ENCODE measurements around the gene ABTB2. TPM values are rescaled to one million over a fixed set of nuclear protein-coding genes. Genes with fewer than 3 reads are reported as not detected.
A peak's percentile ranks its signal among the peaks of the same experiment; 100 is the strongest.

Gene ABTB2
- total RNA-seq, 1 donor, result 5.1 TPM

GRCh38 chr11:34379079-34379478, 21.3 kb upstream of the ABTB2 start:
- peak; percentile 81 for DNase-seq (ENCODE audit: insufficient read length, low spot score, missing footprints)
- H2AFZ ChIP-seq (ENCODE audit: low read length), result no peak overlapping the region
- H3K27ac ChIP-seq (ENCODE audit: low read depth, low read length), result peak overlapping the region; percentile 55

GRCh38 chr11:34373727-34374126, 15.9 kb upstream of the ABTB2 start:
- H3K79me2 ChIP-seq (ENCODE audit: insufficient read depth, low read length), result no peaks in the 10 kb centered on the region
- no peak overlapping the region for H3K4me2 ChIP-seq (ENCODE audit: insufficient read depth, low read length)
- no peaks in the 10 kb centered on the region for H3K27me3 ChIP-seq (ENCODE audit: insufficient read depth, low read length)
- no peak overlapping the region for H3K27ac ChIP-seq (ENCODE audit: low read depth, low read length)
- no peak overlapping the region for H2AFZ ChIP-seq (ENCODE audit: low read length)
- no peaks in the 10 kb centered on the region for H4K20me1 ChIP-seq (ENCODE audit: insufficient read depth, low read length)
- no peak overlapping the region for H3K4me3 ChIP-seq (ENCODE audit: insufficient read depth, low read length)
- peaks cover 17% of the 10 kb centered on the region for H3K4me1 ChIP-seq (ENCODE audit: insufficient read depth, low read length)
- TF ChIP-seq, protein P1, sequence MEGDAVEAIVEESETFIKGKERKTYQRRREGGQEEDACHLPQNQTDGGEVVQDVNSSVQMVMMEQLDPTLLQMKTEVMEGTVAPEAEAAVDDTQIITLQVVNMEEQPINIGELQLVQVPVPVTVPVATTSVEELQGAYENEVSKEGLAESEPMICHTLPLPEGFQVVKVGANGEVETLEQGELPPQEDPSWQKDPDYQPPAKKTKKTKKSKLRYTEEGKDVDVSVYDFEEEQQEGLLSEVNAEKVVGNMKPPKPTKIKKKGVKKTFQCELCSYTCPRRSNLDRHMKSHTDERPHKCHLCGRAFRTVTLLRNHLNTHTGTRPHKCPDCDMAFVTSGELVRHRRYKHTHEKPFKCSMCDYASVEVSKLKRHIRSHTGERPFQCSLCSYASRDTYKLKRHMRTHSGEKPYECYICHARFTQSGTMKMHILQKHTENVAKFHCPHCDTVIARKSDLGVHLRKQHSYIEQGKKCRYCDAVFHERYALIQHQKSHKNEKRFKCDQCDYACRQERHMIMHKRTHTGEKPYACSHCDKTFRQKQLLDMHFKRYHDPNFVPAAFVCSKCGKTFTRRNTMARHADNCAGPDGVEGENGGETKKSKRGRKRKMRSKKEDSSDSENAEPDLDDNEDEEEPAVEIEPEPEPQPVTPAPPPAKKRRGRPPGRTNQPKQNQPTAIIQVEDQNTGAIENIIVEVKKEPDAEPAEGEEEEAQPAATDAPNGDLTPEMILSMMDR (IDR thresholded peaks at IDR 0.05; ENCODE audit: extremely low read depth, low read depth, low read length), result no peak
- no peaks in the 10 kb centered on the region for H3K36me3 ChIP-seq (ENCODE audit: insufficient read depth, low read length)
- no peak for DNase-seq (ENCODE audit: insufficient read length, low spot score, missing footprints)
- H3K9me3 ChIP-seq (ENCODE audit: low read depth, low read length), result peaks cover 9% of the 10 kb centered on the region

More at GRCh38 chr11:34379079-34379478, 21.3 kb upstream of the ABTB2 start:
- peak overlapping the region; percentile 25 for H3K4me2 ChIP-seq (ENCODE audit: insufficient read depth, low read length)
- H3K4me3 ChIP-seq (ENCODE audit: insufficient read depth, low read length), result no peak overlapping the region
- peaks cover 27% of the 10 kb centered on the region for H3K4me1 ChIP-seq (ENCODE audit: insufficient read depth, low read length)
- H3K9me3 ChIP-seq (ENCODE audit: low read depth, low read length), result peaks cover 9% of the 10 kb centered on the region
- TF ChIP-seq, protein P1 (IDR thresholded peaks at IDR 0.05; ENCODE audit: extremely low read depth, low read depth, low read length), result no peak
- H3K79me2 ChIP-seq (ENCODE audit: insufficient read depth, low read length), result no peaks in the 10 kb centered on the region
- H3K36me3 ChIP-seq (ENCODE audit: insufficient read depth, low read length), result no peaks in the 10 kb centered on the region
- peaks cover 2% of the 10 kb centered on the region for H3K27me3 ChIP-seq (ENCODE audit: insufficient read depth, low read length)
- H4K20me1 ChIP-seq (ENCODE audit: insufficient read depth, low read length), result no peaks in the 10 kb centered on the region

GRCh38 chr11:34366522-34366921, 8.7 kb upstream of the ABTB2 start:
- no peaks in the 10 kb centered on the region for H4K20me1 ChIP-seq (ENCODE audit: insufficient read depth, low read length)
- no peak overlapping the region for H3K4me2 ChIP-seq (ENCODE audit: insufficient read depth, low read length)
- DNase-seq (ENCODE audit: insufficient read length, low spot score, missing footprints), result no peak
- TF ChIP-seq, protein P1 (IDR thresholded peaks at IDR 0.05; ENCODE audit: extremely low read depth, low read depth, low read length), result peak; percentile 47
- H3K9me3 ChIP-seq (ENCODE audit: low read depth, low read length), result no peaks in the 10 kb centered on the region
- no peak overlapping the region for H3K4me3 ChIP-seq (ENCODE audit: insufficient read depth, low read length)
- H3K4me1 ChIP-seq (ENCODE audit: insufficient read depth, low read length), result peaks cover 10% of the 10 kb centered on the region
- no peak overlapping the region for H2AFZ ChIP-seq (ENCODE audit: low read length)
- H3K27ac ChIP-seq (ENCODE audit: low read depth, low read length), result no peak overlapping the region
- no peaks in the 10 kb centered on the region for H3K36me3 ChIP-seq (ENCODE audit: insufficient read depth, low read length)
- no peaks in the 10 kb centered on the region for H3K79me2 ChIP-seq (ENCODE audit: insufficient read depth, low read length)
- peaks cover 13% of the 10 kb centered on the region for H3K27me3 ChIP-seq (ENCODE audit: insufficient read depth, low read length)

GRCh38 chr11:34364102-34364501, 6.3 kb upstream of the ABTB2 start:
- Histone ChIP-seq H3K36me3 (ENCODE audit: insufficient read depth, low read length) (no peaks in the 10 kb centered on the region), H3K27ac (ENCODE audit: low read depth, low read length) (no peak overlapping the region), H3K27me3 (ENCODE audit: insufficient read depth, low read length) (peaks cover 29% of the 10 kb centered on the region), H4K20me1 (ENCODE audit: insufficient read depth, low read length) (no peaks in the 10 kb centered on the region), H3K9me3 (ENCODE audit: low read depth, low read length) (no peaks in the 10 kb centered on the region), H3K4me1 (ENCODE audit: insufficient read depth, low read length) (peaks cover under 1% of the 10 kb centered on the region), H2AFZ (ENCODE audit: low read length) (no peak overlapping the region), H3K4me2 (ENCODE audit: insufficient read depth, low read length) (no peak overlapping the region), H3K4me3 (ENCODE audit: insufficient read depth, low read length) (no peak overlapping the region), H3K79me2 (ENCODE audit: insufficient read depth, low read length) (no peaks in the 10 kb centered on the region)
- TF ChIP-seq, protein P1 (IDR thresholded peaks at IDR 0.05; ENCODE audit: extremely low read depth, low read depth, low read length), result no peak
- no peak for DNase-seq (ENCODE audit: insufficient read length, low spot score, missing footprints)

Measured in osteoblast (primary cell).